GM12878 (cell line): ENCODE results near the gene PREX1. TPM values are rescaled to one million over a fixed set of nuclear protein-coding genes. Genes with fewer than 3 reads are reported as not detected.

Source experiments
- ATAC-seq: fragments of 200-7000 bp; cut with Tn5 transposase; 3 replicates; pipeline ENCODE4 v1.9.1; 2020; ENCODE audit warnings: mild to moderate bottlenecking, moderate library complexity
- BruUV-seq: library from RNA; stranded (reverse); fragments of 400-500 nt; replicated peaks from 2 replicates; lab custom pipeline; 2021; lab: Mats Ljungman, UMichigan
- CTCF ChIA-PET: fragments of 300-600 bp; sonication (Branson Sonifier 250); formaldehyde crosslinking; extraction: SDS; loops from one replicate; lab custom pipeline; 2021; ENCODE audit warnings: inconsistent platforms; lab: Yijun Ruan, JAX
- POLR2A ChIA-PET: fragments of 350-600 bp; formaldehyde crosslinking; extraction: SDS; loops from one replicate; lab custom pipeline; 2021; ENCODE audit warnings: inconsistent platforms; lab: Charles Lee
- RAD21 ChIA-PET: fragments of 300-600 bp; sonication (Branson Sonifier 250); formaldehyde crosslinking; loops from one replicate; lab custom pipeline; 2023; ENCODE audit warnings: antibody characterized with exemption; ENCODE audit not compliant: unreplicated experiment; lab: Charles Lee
- SMC1A ChIA-PET: fragments of 300-600 bp; sonication (Branson Sonifier 250); formaldehyde crosslinking; loops from one replicate; lab custom pipeline; 2023; ENCODE audit not compliant: unreplicated experiment, uncharacterized antibody; lab: Charles Lee
- DNase-seq: peaks from one replicate; pipeline ENCODE4 v3.0.0-alpha.2; 2011; ENCODE audit warnings: low read depth, low spot score
- FAIRE-seq: peaks from 3 replicates; lab custom pipeline; 2011; peaks lifted over from hg19 to GRCh38; lab: Jason Lieb, UNC
- H2AFZ ChIP-seq: 2 replicates; pipeline ENCODE4 v1.6.0; 2011; ENCODE audit warnings: low read depth, low read length, control low read depth; ENCODE audit not compliant: control insufficient read depth
- H3K27ac ChIP-seq: 2 replicates; pipeline ENCODE4 v1.5.1; 2011; ENCODE audit warnings: control low read depth; ENCODE audit not compliant: control insufficient read depth, insufficient read depth
- H3K27me3 ChIP-seq, 2 experiments: replicated peaks in 1 of 2; 2 replicates each; pipeline versions ENCODE4 v1.6.0 to v1.6.1; 2011; ENCODE audit warnings: low read length in 1 of 2; ENCODE audit not compliant: control insufficient read depth in 2 of 2, insufficient read depth in 2 of 2
- H3K36me3 ChIP-seq, 2 experiments: 2 replicates each; pipeline ENCODE4 v1.5.1; 2011; ENCODE audit warnings: low read length in 1 of 2; ENCODE audit not compliant: control insufficient read depth in 2 of 2, insufficient read depth in 2 of 2
- H3K4me1 ChIP-seq: 2 replicates; pipeline ENCODE4 v1.6.1; 2011; ENCODE audit warnings: mild to moderate bottlenecking, low read length, moderate library complexity, mixed read lengths; ENCODE audit not compliant: control insufficient read depth, insufficient read depth
- H3K4me2 ChIP-seq: 2 replicates; pipeline ENCODE4 v1.6.0; 2011; ENCODE audit warnings: control low read depth; ENCODE audit not compliant: control insufficient read depth, insufficient read depth
- H3K4me3 ChIP-seq: fragments of 200-600 bp; sonication (generic); 2 replicates; pipeline ENCODE4 v1.5.1; 2016
- H3K79me2 ChIP-seq: 2 replicates; pipeline ENCODE4 v1.6.0; 2011; ENCODE audit warnings: low read length; ENCODE audit not compliant: control insufficient read depth, insufficient read depth
- H3K9ac ChIP-seq: 2 replicates; pipeline ENCODE4 v1.8.0; 2011; ENCODE audit warnings: low read length, control low read depth, mixed read lengths; ENCODE audit not compliant: control insufficient read depth, insufficient read depth
- H3K9me3 ChIP-seq: replicated peaks from 3 replicates; pipeline ENCODE4 v1.5.1; 2011; ENCODE audit warnings: mild to moderate bottlenecking, low read length; ENCODE audit not compliant: control insufficient read depth, insufficient read depth
- H4K20me1 ChIP-seq: 2 replicates; pipeline ENCODE4 v1.6.0; 2011; ENCODE audit not compliant: control insufficient read depth, insufficient read depth
- BHLHE40 ChIP-seq, 2 experiments: fragments of 450-650 bp in 1 of 2; IDR thresholded peaks; 2 replicates each; pipeline ENCODE4 v1.6.1; 2011 to 2017; ENCODE audit warnings: low read depth in 2 of 2, borderline replicate concordance in 1 of 2, improper control_type of control experiment in 1 of 2, low read length in 1 of 2, mild to moderate bottlenecking in 1 of 2
- POLR2A ChIP-seq: IDR thresholded peaks from 2 replicates; pipeline ENCODE4 v1.6.1; 2011; ENCODE audit warnings: low read depth, mild to moderate bottlenecking, low read length
- RFX5 ChIP-seq: IDR thresholded peaks from 2 replicates; pipeline ENCODE4 v1.6.1; 2011; ENCODE audit warnings: low read depth, low read length, improper control_type of control experiment
- STAT1 ChIP-seq: fragments of 450-650 bp; conservative IDR thresholded peaks from 2 replicates; pipeline ENCODE4 v1.6.1; 2014; ENCODE audit warnings: antibody characterized with exemption, mild to moderate bottlenecking
- SUZ12 ChIP-seq: fragments of 200-600 bp; sonication (generic); IDR thresholded peaks from one replicate; pipeline ENCODE4 v1.6.1; 2018; ENCODE audit warnings: antibody characterized with exemption, mild to moderate bottlenecking; ENCODE audit not compliant: unreplicated experiment
- TCF3 ChIP-seq: IDR thresholded peaks from 2 replicates; pipeline ENCODE4 v1.6.1; 2012; ENCODE audit warnings: low read depth, mild to moderate bottlenecking, low read length, borderline replicate concordance; ENCODE audit not compliant: insufficient read depth
- ZNF217 ChIP-seq: fragments of 450-650 bp; IDR thresholded peaks from 2 replicates; pipeline ENCODE4 v1.6.1; 2017; ENCODE audit warnings: antibody characterized with exemption, mild to moderate bottlenecking
- WGBS: methylation state at CpG from one replicate; pipeline ENCODE4 v1.1.6; 2016; ENCODE audit warnings: low lambda C conversion rate; ENCODE audit not compliant: insufficient replicate concordance, insufficient coverage; ENCODE audit errors: missing lambda C conversion rate; 5-methylcytosine and 5-hydroxymethylcytosine counted together
- in situ Hi-C: fragments of 300-500 bp; cut with MboI; formaldehyde crosslinking; loops from 9 replicates; pipeline ENCODE4 v1.14.3; 2018; ENCODE audit warnings: mixed read lengths
- intact Hi-C: fragments of 100-400 bp; cut with micrococcal nuclease; formaldehyde crosslinking; loops from one replicate; pipeline ENCODE4 v1.14.2; 2022; ENCODE audit not compliant: unreplicated experiment
- polyA plus RNA-seq, 11 experiments: library from polyadenylated mRNA; depleted of rRNA in 4 of 11; unstranded in 6 of 11; stranded (reverse) in 5 of 11; fragments of >200 nt; fragmentation: Nextera tagmentation in 4 of 11; fragmentation: Illumina TruSeq in 1 of 11; extraction: Ambion mirVana in 4 of 11; extraction: Trizol in 1 of 11; gene quantifications; 1 replicate in 1 of 11; 2 replicates in 10 of 11; pipeline versions ENCODE4 v1.2.1 to v1.2.3, GENCODE V29; 2011 to 2016; ENCODE audit warnings: inconsistent platforms in 2 of 11, missing spikeins in 2 of 11, low read depth in 1 of 11
- total RNA-seq, 4 experiments: library from RNA; depleted of rRNA in 3 of 4; stranded (reverse); fragments of >200 nt in 3 of 4; fragmentation: Illumina TruSeq in 1 of 4; extraction: Trizol in 1 of 4; gene quantifications; 2 replicates each; pipeline versions ENCODE4 v1.2.1 to v1.2.3, GENCODE V29; 2013 to 2021
- TF ChIP-seq, protein P1 (sequence below): IDR thresholded peaks from 2 replicates; pipeline ENCODE4 v1.6.1; 2011; ENCODE audit warnings: borderline replicate concordance, low read depth, mild to moderate bottlenecking, moderate library complexity, low read length; ENCODE audit not compliant: insufficient read depth, poor library complexity, severe bottlenecking
- TF ChIP-seq, protein P2 (sequence below): fragments of 450-650 bp; IDR thresholded peaks from 2 replicates; pipeline ENCODE4 v1.6.1; 2016; ENCODE audit warnings: mild to moderate bottlenecking, moderate library complexity, borderline replicate concordance

The PREX1 gene
- total and polyA plus RNA-seq, 10 of the 15 experiments (the other 5 are each of a cell fraction or from before 2014, with no cell fraction given) = 2.6 to 114 (median 38.9) TPM

DNA sequence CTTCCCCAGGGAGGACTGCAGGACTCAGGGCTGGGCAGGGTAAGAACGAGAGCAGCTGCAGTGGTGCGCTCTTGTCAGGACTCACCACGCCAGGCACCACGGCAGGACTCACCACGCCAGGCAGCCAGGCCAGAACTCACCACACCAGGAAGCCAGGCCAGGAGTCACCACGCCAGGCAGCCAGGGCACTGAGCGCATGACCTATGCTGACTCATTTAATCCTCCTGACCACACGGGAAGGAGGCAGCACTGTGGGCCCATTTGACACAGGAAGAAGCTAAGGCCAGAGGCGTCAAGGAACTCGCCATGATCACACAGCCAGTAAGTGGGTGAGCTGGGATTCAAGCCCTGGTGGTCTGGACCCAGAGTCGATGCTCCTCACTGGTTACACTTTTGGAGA, 189.3 kb downstream of the PREX1 start:
- ChIA-PET CTCF (no interaction called here), RAD21 (no interaction called here), SMC1A (no interaction called here), POLR2A (no interaction called here)
- no peaks in the 10 kb centered on the region; the same call in 1 of the 2 replicates for H4K20me1 ChIP-seq
- H3K4me3 ChIP-seq = no peak overlapping the region
- TF ChIP-seq, protein P1, sequence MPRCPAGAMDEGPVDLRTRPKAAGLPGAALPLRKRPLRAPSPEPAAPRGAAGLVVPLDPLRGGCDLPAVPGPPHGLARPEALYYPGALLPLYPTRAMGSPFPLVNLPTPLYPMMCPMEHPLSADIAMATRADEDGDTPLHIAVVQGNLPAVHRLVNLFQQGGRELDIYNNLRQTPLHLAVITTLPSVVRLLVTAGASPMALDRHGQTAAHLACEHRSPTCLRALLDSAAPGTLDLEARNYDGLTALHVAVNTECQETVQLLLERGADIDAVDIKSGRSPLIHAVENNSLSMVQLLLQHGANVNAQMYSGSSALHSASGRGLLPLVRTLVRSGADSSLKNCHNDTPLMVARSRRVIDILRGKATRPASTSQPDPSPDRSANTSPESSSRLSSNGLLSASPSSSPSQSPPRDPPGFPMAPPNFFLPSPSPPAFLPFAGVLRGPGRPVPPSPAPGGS = peak; percentile 25
- TF ChIP-seq POLR2A = peak; percentile 10; the same call in 1 of the 2 replicates
- TF ChIP-seq BHLHE40 (IDR thresholded peaks at IDR 0.05; ENCODE audit: borderline replicate concordance in 1 of 2, low read depth in 2 of 2, low read length in 1 of 2) = no peak
- intact Hi-C loops (no loop called here), in situ Hi-C loops (no loop called here)
- no peaks in the 10 kb centered on the region for H3K4me1 ChIP-seq
- no peak overlapping the region for H2AFZ ChIP-seq
- peak overlapping the region; percentile 24; the same call in 1 of the 2 replicates for H3K27ac ChIP-seq
- no peaks in the 10 kb centered on the region for H3K27me3 ChIP-seq
- H3K4me2 ChIP-seq = no peak overlapping the region
- no peak for DNase-seq
- 56% methylated on average over 11 of the region's 11 CpGs for WGBS
- no peak overlapping the region for H3K9ac ChIP-seq
- no peaks in the 10 kb centered on the region for H3K79me2 ChIP-seq
- no peaks in the 10 kb centered on the region for H3K9me3 ChIP-seq
- peaks cover 40 to 50% of the 10 kb centered on the region in 2 experiments for H3K36me3 ChIP-seq
- FAIRE-seq = no peak
- ATAC-seq = peak; percentile 30
- BruUV-seq = no TSS peak

DNA sequence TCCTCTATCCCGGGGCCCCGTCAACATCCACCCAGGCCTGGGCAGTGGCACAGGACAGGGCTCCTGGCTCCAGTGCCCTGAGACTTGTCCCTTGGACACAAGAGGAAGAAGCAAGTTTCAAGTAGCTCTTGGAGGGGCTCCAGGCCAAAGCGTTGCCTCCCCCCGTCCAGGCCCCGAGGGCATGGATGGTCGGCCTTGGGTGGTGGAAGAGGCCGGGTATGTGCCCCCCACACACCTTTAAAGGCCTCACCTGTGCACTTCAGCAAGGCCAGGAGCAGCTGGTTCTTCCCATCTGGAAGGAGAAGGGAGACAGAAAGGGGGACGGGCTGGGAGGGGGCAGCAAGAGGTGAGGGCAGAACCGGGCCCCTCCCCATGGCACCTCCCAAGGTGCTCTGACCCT, 190.3 kb downstream of the PREX1 start:
- ChIA-PET SMC1A (no interaction called here), CTCF (no interaction called here), POLR2A (no interaction called here), RAD21 (no interaction called here)
- Histone ChIP-seq H3K9ac (no peak overlapping the region), H3K4me1 (no peaks in the 10 kb centered on the region), H3K27me3 (no peaks in the 10 kb centered on the region), H3K9me3 (no peaks in the 10 kb centered on the region), H3K79me2 (no peaks in the 10 kb centered on the region), H3K4me3 (no peak overlapping the region), H3K4me2 (no peak overlapping the region), H2AFZ (no peak overlapping the region), H4K20me1 (no peaks in the 10 kb centered on the region; the same call in 1 of the 2 replicates), H3K36me3 (peaks cover 39 to 51% of the 10 kb centered on the region in 2 experiments), H3K27ac (no peak overlapping the region)
- no peak for ATAC-seq
- WGBS = 92% methylated on average over 9 of the region's 9 CpGs
- TF ChIP-seq STAT1 (no peak), SUZ12 (no peak), RFX5 (no peak), TCF3 (no peak), ZNF217 (no peak)
- TF ChIP-seq, protein P2, sequence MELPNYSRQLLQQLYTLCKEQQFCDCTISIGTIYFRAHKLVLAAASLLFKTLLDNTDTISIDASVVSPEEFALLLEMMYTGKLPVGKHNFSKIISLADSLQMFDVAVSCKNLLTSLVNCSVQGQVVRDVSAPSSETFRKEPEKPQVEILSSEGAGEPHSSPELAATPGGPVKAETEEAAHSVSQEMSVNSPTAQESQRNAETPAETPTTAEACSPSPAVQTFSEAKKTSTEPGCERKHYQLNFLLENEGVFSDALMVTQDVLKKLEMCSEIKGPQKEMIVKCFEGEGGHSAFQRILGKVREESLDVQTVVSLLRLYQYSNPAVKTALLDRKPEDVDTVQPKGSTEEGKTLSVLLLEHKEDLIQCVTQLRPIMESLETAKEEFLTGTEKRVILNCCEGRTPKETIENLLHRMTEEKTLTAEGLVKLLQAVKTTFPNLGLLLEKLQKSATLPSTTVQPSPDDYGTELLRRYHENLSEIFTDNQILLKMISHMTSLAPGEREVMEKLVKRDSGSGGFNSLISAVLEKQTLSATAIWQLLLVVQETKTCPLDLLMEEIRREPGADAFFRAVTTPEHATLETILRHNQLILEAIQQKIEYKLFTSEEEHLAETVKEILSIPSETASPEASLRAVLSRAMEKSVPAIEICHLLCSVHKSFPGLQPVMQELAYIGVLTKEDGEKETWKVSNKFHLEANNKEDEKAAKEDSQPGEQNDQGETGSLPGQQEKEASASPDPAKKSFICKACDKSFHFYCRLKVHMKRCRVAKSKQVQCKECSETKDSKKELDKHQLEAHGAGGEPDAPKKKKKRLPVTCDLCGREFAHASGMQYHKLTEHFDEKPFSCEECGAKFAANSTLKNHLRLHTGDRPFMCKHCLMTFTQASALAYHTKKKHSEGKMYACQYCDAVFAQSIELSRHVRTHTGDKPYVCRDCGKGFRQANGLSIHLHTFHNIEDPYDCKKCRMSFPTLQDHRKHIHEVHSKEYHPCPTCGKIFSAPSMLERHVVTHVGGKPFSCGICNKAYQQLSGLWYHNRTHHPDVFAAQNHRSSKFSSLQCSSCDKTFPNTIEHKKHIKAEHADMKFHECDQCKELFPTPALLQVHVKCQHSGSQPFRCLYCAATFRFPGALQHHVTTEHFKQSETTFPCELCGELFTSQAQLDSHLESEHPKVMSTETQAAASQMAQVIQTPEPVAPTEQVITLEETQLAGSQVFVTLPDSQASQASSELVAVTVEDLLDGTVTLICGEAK = no peak
- FAIRE-seq = no peak
- in situ Hi-C loops (no loop called here), intact Hi-C loops (no loop called here)
- no peak for DNase-seq
- BruUV-seq = no TSS peak
